Kidney capillary endothelial cell (primary cell): ENCODE results near the gene RAD21L1.
"Not testable (repeated sequence)": the region's sequence is repeated elsewhere in the genome, so short reads cannot be mapped to it uniquely, and the experiment has no call there.

Experiments used
- DNase-seq: peaks from one replicate; pipeline ENCODE4 v3.0.0-alpha.2; 2018; ENCODE audit warnings: low spot score

RAD21L1 gene

DNA sequence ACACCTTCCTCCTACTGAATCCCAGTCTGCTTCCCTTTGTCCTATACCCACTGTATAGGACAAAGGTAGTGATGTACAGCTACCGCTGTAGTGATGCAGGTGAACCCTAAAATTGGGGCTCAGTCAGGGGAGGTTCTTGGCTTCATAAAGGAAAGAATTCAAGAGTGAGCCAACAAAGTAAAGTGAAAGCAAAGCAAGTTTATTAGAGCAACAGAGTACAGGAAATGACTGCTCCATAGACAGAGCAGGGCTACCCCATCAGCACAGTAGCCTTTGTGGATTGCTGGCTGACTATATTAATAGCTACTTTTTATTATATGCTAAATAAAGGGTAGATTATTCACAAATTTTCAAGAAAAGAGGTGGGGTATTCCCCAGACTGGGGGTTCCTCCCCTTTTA lies 25.9 kb upstream of the RAD21L1 start:
- no peak for DNase-seq

DNA sequence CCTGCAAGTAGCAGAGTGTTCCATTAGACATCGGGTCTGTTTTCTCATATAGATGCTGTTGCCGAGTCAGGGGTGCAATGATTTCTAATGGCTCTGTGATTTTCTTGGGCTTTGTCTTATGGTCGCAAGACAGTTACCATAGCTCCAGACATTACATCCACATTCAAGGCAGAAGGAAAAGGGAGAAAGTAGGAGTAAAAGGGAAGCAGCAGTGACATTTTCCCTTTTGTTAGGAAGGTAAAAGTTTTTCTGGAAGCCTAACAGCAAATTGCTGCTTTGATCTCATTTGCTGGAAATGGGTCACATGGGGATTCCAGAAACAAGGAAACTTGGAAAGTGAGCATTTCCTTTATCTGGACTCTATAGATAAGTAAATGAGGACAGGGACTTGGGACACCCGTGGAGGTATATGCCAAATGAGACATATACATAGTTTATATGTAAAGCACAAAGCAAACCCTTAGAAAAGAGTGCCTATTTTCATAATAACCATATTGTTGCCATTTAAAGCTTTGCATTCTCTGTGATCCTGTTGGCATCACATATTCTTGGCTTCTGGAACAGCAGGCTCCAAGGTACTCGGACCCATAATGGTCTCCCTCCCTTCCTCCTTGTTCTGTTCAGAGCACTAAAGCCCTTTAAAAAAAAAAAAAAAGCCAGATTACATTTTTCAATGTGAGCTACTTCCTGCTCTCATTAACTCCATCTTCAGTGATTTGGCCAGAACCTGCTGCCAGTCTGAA lies 22.9 kb upstream of the RAD21L1 start, which contains the start of gene C20orf202:
Gene C20orf202, plus strand, starts transcription at position 693 of the 743 bp plus-strand sequence. CDS start 132 bp downstream, outside the sequence.
- no peak for DNase-seq

DNA sequence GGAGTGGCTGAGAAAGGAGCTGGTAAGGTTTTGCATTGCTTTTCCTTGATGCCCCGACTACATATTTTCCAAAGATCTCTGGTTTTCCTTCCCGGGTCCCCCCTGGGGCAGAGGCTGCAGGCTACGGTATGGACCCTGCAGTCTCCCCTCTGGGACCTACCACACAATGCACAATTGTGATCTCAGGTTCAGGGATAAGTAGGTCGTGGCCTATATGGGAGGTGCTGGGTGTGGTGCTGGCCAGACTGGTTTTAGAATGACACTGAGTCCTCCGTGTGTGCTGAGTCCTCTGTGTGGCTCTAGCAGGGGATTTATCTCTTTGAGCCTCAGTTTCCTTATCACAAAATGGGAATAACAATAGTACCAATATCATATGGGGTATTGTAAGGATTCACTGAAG lies 22.2 kb upstream of the RAD21L1 start:
- no peak for DNase-seq

DNA sequence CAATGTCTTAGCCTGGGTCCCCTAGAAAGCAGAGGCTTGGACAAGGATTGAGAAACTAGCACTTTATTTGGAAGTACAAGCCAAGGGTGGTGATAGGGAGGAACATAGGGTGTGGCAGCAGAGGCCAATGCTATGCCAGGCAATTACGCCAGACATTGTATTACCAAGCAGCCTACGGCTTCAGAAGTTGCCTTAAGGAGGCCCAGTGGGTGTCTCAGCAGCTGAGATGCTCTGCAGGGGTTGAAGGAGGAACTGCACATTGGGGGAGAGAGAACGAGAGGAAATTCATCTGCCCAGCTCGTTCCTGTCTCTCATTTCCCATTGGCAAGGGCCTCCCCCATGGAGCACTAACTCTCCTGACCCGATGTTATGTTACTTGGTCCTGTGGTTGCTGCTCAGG lies 21.7 kb upstream of the RAD21L1 start:
- DNase-seq, result no peak

DNA sequence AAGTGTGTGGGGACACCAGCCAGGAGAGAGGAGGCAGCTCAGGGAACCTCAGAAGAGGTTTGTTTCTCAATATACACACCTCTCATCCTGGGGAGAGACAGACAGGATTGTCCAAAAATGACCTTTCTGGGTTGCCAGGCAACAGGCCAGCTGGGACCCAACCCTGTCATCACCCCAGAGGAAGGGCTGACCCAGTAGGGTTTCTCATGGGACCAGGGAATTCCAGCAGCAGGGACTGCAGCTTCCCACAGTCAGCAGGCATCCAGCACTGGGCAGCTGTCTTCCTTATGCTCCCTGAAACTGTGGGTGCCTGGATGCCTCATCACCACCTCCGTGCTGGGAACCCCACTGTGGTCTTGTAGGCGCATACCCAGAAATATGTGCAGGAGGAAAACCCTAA lies 21.3 kb upstream of the RAD21L1 start:
- DNase-seq, result no peak

DNA sequence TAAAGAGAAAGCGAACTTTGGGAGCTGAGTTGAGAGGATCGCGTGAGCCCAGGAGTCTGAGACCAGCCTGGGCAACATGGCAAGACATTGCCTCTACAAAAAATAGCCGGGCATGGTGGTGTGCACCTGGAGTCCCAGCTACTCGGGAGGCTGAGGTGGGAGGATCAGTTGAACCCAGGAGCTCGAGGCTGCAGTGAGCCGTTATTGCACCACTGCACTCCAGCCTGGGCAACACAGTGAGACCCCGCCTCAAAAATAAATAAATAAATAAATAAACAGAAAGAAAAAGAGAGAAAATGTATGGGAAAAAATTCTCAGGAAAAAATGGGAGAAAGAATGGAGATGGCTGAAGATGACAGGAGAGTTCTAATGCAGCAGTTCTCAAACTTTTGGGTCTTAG lies 20.0 kb upstream of the RAD21L1 start:
- no peak for DNase-seq

DNA sequence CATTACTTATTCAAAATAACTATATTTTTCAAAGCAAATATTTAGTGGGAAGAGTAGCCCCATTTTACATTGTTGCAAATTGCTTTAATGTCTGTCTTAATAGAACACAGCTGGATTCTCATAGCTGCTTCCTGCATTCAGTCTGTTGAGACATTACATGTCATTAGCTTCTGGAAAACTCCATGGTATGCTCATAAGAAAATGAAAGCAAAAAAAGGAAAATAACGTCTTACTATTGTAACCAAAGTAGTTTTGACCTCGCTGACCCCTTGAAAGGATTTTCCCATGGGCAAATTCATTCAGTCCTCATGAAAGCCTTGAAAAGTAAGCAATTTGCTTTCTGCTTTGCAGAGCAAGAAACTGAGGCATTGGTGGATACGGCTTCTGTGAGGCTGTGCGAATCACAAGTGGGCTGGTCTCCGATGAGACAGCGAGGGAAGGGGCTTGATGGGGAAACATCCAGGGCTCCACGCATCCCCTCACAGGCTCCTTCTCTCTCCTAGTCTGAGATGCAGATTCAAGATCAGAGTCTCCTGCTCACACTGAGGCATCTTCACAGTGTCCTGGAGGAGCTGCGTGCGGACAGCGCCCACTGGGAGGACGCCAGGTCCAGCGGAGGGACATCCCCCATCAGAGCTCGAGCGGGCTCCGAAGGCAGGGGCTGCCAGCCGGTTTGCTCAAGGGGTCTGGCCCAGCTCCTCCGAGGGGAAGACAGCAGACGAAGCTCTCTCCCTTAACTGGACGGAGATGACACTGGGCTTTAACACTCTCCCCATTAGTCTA lies 19.3 kb upstream of the RAD21L1 start:
- DNase-seq, result no peak

DNA sequence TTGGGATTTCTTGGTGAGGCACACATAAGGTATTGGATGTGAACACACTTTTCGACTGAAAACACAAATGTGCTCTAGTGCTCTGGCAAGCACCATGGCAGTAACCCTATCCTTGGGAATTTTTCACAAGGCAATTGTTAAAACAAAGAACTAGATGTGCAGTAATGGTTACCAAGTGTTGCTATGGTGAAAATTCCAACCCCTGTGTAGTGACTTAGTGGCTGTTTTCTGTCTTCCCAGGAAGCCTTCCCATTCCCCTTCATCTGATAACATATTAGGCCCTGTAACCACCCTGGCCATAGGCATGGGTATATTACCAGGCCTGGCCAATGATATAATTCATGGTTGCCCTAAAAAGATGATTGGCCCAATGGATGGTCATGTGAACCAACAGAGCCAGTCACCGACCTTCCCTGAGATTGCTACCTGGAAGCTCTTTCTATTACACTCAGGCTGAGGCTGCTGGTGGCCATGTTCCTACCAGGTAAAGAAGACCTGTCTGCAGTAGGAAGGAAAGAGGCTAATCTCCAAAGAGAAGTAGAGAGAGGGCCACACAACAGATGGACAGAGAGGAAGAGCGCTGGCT lies 18.5 kb upstream of the RAD21L1 start:
- DNase-seq, result no peak

DNA sequence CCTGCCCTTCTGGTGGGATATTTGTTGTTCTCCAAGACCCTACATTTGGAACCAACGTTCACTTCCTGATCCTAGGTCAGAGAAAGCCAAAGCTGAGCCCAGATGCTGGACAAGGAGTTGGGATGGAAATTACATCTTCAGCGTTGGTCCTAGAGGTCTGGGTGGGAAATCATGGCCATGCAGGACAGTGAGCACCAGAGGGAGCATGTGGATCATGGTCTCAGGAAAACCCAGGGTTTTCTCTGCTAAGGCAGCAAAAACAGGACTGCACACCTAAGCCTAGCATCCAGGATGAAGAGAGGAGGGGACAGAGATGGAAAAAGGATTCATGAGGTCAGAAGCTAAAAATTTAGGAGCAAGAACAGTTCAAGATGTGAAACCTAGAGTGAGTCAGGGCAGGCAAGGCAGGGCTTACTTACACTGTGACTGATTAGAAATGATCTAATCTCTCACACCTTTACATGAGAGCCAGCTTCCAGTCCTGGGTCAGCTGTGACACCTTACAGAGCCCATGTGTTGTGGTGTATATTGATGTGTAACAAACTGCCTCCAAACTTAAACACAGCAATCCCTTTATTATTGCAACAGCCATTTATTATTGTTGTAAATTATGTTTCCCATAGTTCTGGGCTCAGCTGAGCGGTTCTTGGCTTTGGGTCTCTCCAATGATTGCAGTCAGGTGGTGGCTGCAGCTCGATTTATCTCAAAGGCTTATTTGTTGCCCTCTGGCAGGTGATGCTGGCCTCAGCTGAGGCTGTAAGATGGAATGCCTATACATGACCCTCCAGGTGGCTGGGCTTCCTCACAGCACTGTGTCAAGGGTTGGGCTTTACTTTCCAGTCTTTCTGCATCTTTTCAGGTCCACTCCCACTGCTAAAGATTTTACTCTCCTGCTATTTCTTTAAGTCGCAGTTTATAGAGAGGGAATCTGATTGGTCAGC lies 16.1 kb upstream of the RAD21L1 start:
- no peak for DNase-seq

DNA sequence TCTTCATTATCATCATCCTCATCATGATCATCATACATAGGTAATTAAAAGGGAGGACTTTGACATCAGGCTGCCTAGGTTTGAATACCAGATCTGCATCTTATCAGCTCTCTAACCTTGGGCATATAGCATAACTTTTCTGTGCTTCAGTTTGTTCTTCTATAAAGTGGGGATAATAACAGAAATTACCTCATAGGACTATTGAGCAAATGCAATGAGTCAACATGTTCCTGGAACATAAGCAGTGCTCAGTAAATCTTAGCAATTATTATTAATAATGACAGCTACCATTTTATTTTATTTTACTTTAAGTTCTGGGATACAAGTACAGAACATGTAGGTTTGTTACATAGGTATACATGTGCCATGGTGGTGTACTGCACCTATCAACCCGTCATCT lies 15.3 kb upstream of the RAD21L1 start:
- no peak for DNase-seq

DNA sequence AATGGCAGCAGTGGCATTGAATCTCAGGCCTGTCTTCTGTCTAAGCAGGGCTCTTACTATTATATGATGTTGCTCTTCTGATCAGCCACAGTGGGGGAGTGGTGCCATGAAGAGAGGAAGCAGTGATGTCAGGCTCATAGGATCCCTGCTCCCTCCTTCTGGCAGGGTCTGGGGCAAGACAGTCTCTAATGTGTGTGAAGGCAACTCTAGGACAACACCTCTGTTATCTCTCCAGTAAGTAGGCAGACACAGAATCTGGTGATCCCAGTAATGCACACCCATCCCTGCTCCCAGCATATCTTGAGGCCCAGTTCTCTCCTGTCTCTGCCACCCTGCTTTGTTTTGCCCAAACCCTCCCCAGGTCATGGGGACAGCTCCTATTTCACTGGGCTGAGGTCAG lies 13.8 kb upstream of the RAD21L1 start:
- DNase-seq, result no peak

DNA sequence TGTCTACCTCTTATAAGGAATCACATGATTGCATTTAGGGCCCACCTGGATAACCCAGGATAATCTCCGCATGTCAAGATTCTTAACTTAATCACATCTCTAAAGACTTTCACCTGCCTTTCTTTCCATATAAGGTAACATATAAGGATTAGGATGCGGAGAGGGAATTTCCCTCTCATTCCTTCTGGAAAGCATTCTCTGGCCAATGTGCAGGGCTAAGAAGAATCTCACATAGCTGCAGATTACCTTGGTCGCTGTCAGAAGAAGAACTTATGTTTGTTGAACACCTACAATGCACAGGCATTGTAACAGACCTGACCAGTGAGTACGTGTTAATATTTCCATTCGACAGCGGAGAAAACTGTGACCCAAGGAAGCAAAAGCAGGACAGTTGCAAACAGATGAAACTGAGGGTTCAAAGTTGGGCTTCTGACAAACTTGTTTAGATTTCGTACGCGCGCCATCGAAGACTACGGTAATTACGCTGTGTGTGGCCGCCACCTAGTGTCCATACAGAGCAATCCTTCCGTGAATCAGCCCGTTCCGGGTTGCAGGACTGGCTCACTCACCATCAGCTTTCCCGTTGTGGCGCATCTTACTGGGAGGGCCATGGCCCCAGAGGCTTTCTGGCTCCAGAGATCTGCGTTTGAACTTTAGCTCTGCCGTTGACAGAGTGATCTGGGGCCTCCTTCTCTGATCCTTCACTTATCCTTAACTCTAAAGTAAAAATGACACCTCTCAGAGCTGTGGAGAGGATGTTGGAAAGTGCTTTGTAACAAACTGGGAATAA lies 13.0 kb upstream of the RAD21L1 start:
- peak; percentile 57 for DNase-seq

DNA sequence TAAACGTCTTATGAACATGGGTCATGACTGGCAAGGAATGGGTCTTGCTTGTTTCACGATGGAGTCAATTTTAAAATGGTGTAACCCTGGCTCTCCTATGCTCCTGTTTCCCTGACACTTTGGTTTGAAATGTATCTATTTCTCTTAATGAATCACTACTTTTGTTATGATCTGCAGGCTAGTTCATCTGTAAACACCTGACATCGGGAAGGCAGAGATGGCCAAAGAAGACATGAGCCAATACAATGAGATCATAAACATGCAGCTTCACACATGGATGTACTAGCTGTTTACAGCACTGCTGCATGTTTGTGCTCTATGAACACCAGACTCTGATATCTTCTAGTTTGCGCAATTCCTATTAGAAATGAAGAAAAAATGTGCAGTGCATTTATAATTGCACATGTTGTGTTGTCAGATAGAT lies 11.0 kb upstream of the RAD21L1 start:
- no peak for DNase-seq

DNA sequence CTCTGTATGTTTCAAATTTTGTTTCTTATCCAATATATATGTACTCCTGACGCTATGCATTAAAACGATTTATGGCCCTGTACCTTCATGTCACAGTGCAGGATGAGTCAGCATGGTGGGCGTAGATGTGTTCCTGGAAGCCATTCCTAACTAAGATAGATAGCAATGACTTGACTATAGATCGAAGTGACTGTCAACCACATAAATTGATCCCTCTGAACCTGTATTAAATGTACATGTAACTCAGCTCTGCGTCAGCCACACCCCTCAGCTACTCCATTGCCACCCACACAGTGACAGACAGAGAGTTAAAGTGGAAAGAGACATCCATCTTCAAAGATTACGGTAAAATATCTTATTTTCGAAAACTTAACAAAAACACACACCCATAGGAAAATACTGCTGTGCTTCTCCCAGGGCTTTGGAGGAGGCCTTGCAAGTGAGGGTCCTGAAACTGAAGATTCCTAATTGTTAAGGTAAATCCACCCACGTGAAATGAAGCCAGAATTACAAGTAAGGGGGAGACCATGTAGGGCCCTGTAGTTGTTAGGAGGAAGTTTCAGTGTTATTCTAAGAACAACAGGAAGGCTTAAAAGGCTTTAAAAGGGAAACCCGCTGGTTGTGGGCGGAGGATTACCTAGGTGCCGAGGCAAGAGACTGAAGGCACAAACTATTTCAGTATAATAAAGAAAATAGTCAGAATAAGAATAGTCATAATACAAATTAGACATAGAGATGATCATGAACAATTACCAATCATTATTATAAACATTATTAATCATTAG lies 10.3 kb upstream of the RAD21L1 start:
- DNase-seq, result no peak

DNA sequence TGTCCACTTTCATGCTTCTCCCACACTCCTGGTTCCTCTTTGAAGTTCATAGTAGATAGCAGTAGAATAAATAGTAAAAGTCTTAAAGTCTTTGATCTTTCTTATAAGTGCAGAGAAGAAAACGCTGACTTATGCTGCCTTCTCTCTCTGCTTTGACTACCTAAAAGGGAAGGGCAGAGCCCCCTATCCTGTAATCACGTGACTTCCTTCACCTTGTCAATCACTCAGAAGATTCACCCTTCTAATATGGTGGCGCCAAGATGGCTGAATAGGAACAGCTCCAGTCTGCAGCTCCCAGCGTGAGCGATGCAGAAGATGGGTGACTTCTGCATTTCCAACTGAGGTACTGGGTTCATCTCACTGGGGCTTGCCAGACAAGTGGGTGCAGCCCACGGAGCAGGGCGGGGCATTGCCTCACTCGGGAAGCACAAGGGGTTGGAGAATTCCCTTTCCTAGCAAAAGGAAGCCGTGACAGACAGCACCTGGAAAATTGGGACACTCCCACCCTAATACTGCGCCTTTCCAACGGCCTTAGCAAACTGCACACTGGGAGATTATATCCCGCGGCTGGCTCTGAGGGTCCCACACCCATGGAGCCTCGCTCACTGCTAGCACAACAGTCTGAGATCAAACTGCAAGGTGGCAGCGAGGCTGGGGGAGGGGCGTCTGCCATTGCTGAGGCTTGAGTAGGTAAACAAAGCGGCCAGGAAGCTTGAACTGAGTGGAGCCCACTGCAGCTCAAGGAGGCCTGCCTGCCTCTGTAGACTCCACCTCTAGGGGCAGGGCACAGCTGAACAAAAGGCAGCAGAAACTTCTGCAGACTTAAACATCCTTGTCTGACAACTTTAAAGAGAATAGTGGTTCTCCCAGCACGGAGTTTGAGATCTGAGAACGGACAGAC lies 9.1 kb upstream of the RAD21L1 start:
- not testable (repeated sequence) for DNase-seq

DNA sequence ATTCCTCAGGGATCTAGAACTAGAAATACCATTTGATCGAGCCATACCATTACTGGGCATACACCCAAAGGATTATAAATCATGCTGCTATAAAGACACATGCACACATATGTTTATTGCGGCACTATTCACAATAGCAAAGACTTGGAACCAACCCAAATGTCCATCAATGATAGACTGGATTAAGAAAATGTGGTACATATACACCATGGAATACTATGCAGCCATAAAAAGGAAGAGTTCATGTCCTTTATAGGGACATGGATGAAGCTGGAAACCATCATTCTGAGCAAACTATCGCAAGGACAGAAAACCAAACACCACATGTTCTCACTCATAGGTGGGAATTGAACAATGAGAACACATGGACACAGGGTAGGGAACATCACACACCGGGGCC lies 3.1 kb upstream of the RAD21L1 start:
- not testable (repeated sequence) for DNase-seq

DNA sequence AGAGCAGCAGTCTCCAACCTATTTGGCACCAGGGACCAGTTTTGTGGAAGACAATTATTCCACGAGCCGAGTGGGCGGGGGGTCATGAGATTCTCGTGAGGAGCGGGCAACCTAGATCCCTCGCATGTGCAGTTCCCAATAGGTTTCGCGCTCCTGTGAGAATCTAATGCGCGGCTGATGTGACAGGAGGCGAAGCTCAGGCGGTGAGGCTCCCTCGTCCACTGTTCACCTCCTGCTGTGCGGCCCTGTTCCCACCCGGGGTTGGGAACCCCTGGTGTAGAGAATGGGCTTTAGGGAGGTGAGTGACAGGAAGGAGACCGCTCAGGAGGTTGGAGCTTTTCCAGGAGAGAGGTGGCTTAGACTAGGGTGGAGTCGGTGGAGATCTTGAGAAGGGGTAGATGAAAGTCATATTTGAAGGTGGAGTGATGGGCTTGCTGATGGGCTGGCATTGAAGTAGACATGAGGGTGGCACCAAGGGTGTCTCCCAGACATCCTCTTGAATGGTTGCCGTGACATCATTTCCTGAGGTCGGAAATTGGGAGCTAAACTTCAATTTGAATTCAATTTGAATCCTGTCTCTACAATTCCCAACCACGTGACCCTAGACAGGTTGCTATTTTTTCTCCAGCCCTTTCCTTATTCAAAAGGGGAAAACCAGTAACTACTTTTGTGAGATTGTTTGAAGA lies 1.5 kb upstream of the RAD21L1 start:
- no peak for DNase-seq

DNA sequence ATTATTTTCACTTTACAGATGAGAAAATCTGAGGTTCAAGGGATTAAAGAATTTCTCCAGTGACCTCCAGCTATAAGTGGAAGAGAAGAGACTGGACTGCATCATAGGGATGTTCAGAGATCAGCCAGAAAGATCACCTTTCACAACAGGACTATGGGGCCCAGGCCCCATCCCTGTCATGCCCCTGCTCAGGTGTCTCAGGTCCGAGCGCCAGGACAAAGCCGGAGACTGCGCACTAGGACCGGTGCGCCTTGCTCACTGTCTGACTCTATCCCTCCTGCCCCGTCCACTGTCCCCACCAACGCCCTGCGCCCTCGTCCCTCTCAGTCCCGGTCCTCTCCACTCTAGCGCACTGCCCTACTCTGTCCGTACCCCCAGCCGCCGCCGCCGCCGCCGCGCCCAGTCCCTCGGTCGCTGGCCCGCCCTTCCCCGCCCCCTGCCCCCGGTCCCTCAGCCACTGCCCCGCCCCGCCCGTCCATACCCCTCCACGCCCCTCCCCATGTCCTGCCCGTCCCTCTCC lies 521 bp upstream of the RAD21L1 start:
- no peak for DNase-seq
